ENCODE data around the gene PRKN.

- no peak for TF ChIP-seq CTCF (IDR thresholded peaks at IDR 0.05; ENCODE audit: extremely low read depth in 1 of 2, insufficient read depth in 1 of 2, low read depth in 1 of 2, low read length in 2 of 2)
- TF ChIP-seq POLR2AphosphoS5 (IDR thresholded peaks at IDR 0.05; ENCODE audit: insufficient read depth, low read depth, low read length) = no peak
- no peak for TF ChIP-seq MYC (IDR thresholded peaks at IDR 0.05; ENCODE audit: low read depth, low read length)
- TF ChIP-seq EZH2 (IDR thresholded peaks at IDR 0.05; ENCODE audit: borderline replicate concordance, low read depth, low read length, severe bottlenecking) = no peak
- no peak for TF ChIP-seq FOS (IDR thresholded peaks at IDR 0.05; ENCODE audit: borderline replicate concordance, insufficient read depth, low read length)
- no peak for TF ChIP-seq POLR2A (IDR thresholded peaks at IDR 0.05; ENCODE audit: low read depth, low read length)
- no peak for TF ChIP-seq JUN (IDR thresholded peaks at IDR 0.05; ENCODE audit: borderline replicate concordance, insufficient read depth, insufficient read length, low read depth)
- TF ChIP-seq MAX (IDR thresholded peaks at IDR 0.05; ENCODE audit: insufficient read depth, insufficient read length) = no peak
Measured at GRCh38 chr6:161498359-161498758, 1229.2 kb downstream of the PRKN start.

Measured in endothelial cell of umbilical vein (primary cell).